Renal cortex interstitium (tissue), 11 donors: ENCODE measurements around the gene CCNB1IP1. TPM values are rescaled to one million over a fixed set of nuclear protein-coding genes. Genes with fewer than 3 reads are reported as not detected.
"Not testable (repeated sequence)": the region's sequence is repeated elsewhere in the genome, so short reads cannot be mapped to it uniquely, and the experiment has no call there.

ENCODE experiments used
- DNase-seq, 11 donors: peaks; one replicate each; pipeline ENCODE4 v3.0.0-alpha.2; 2013; ENCODE audit warnings: low read depth in 9 of 11, low spot score in 4 of 11; ENCODE audit errors: extremely low read depth in 1 of 11
- polyA plus RNA-seq, 3 donors: library from polyadenylated mRNA; unstranded; fragments of 120-200 nt; gene quantifications; one replicate each; pipeline ENCODE4 v1.2.1, GENCODE V29; 2013; ENCODE audit not compliant: insufficient read length in 3 of 3

The CCNB1IP1 gene
- polyA plus RNA-seq, 3 donors = 108 to 130 (median 120) TPM

- peak in 5 of 11 donors; percentile 13 to 44 (median 28) for DNase-seq
Observed at GRCh38 chr14:20343862-20344220, 10.8 kb upstream of the CCNB1IP1 start.

GRCh38 chr14:20343092-20343861, 10.2 kb upstream of the CCNB1IP1 start, which contains the start of gene PARP2:
PARP2 (plus strand) TSS chr14:20343635; CDS start chr14:20343642, 7 bp downstream.
- DNase-seq = peak; percentile 98 to 100 (median 99)

- no peak for DNase-seq
Observed at GRCh38 chr14:20341646-20342045, 8.6 kb upstream of the CCNB1IP1 start.

GRCh38 chr14:20341032-20341431, 8.0 kb upstream of the CCNB1IP1 start:
- DNase-seq = not testable (repeated sequence)

GRCh38 chr14:20334017-20334416, 938 bp upstream of the CCNB1IP1 start:
- DNase-seq = no peak

- no peak for DNase-seq
Observed at GRCh38 chr14:20333494-20333841, 389 bp upstream of the CCNB1IP1 start.

- peak in 7 of 11 donors; percentile 13 to 55 (median 40) for DNase-seq
Observed at GRCh38 chr14:20332431-20332787, 670 bp downstream of the CCNB1IP1 start.

GRCh38 chr14:20331053-20331613, 1.9 kb downstream of the CCNB1IP1 start:
- no peak for DNase-seq

GRCh38 chr14:20329355-20329754, 3.7 kb downstream of the CCNB1IP1 start:
- no peak for DNase-seq

GRCh38 chr14:20328705-20329104, 4.4 kb downstream of the CCNB1IP1 start:
- DNase-seq = no peak

GRCh38 chr14:20327005-20327869, 5.8 kb downstream of the CCNB1IP1 start:
- DNase-seq = peak in 8 of 11 donors; percentile 33 to 80 (median 57)

GRCh38 chr14:20317720-20318119, 15.4 kb downstream of the CCNB1IP1 start:
- no peak for DNase-seq

GRCh38 chr14:20314026-20314425, 19.1 kb downstream of the CCNB1IP1 start:
- DNase-seq = no peak

- DNase-seq = no peak
Observed at GRCh38 chr14:20306079-20306423, 27.0 kb downstream of the CCNB1IP1 start.

GRCh38 chr14:20305265-20306078, 27.6 kb downstream of the CCNB1IP1 start, which contains the start of gene TTC5:
TTC5 (minus strand) TSS chr14:20305951; CDS start chr14:20305937, 14 bp downstream.
- peak; percentile 77 to 91 (median 85) for DNase-seq

- no peak for DNase-seq
Observed at GRCh38 chr14:20302042-20302755, 30.9 kb downstream of the CCNB1IP1 start.

GRCh38 chr14:20295067-20295466, 38.0 kb downstream of the CCNB1IP1 start:
- no peak for DNase-seq

GRCh38 chr14:20294636-20295035, 38.4 kb downstream of the CCNB1IP1 start:
- no peak for DNase-seq
